ENCODE results near the gene CKAP5. TPM values are rescaled to one million over a fixed set of nuclear protein-coding genes. Genes with fewer than 3 reads are reported as not detected.
"Not testable (repeated sequence)": the region's sequence is repeated elsewhere in the genome, so short reads cannot be mapped to it uniquely, and the experiment has no call there.

CKAP5 gene
- total RNA-seq, 4 donors from 2014 or later, result 18.2 to 36.9 (median 29.7) TPM

- no peak overlapping the region for H3K27ac ChIP-seq
- no peak overlapping the region for H3K4me3 ChIP-seq
- TF ChIP-seq POLR2A (IDR thresholded peaks at IDR 0.05) (no peak), CTCF (IDR thresholded peaks at IDR 0.05) (no peak)
- intact Hi-C loops (cut with DNase I), result no loop called here
- H3K4me1 ChIP-seq, result no peaks in the 10 kb centered on the region
- H3K27me3 ChIP-seq, result no peaks in the 10 kb centered on the region
- no peaks in the 10 kb centered on the region for H3K9me3 ChIP-seq
- WGBS, 2 donors, result 82 to 91% methylated on average over 7 of the region's 7 CpGs
- no peak for DNase-seq
- H3K36me3 ChIP-seq, result peaks cover 0 to 92% (median 4%) of the 10 kb centered on the region in 3 donors
Observed at GRCh38 chr11:46801694-46802470, 44.2 kb downstream of the CKAP5 start.

GRCh38 chr11:46800177-46800576, 45.9 kb downstream of the CKAP5 start:
- no peaks in the 10 kb centered on the region for H3K27me3 ChIP-seq
- H3K4me3 ChIP-seq, result no peak overlapping the region
- intact Hi-C loops (cut with DNase I), result no loop called here
- no peak overlapping the region for H3K27ac ChIP-seq
- no peaks in the 10 kb centered on the region for H3K9me3 ChIP-seq
- H3K4me1 ChIP-seq, result no peaks in the 10 kb centered on the region
- TF ChIP-seq CTCF (IDR thresholded peaks at IDR 0.05) (no peak), POLR2A (IDR thresholded peaks at IDR 0.05) (no peak)
- no peak for DNase-seq
- 89 to 92% methylated on average over 1 of the region's 1 CpG for WGBS, 2 donors
- H3K36me3 ChIP-seq, result peaks cover 0 to 93% (median 6%) of the 10 kb centered on the region in 3 donors

- intact Hi-C loops (cut with DNase I); H3K4me1 ChIP-seq; DNase-seq; H3K4me3 ChIP-seq; H3K9me3 ChIP-seq; H3K27me3 ChIP-seq; H3K27ac ChIP-seq: not testable (repeated sequence)
- H3K36me3 ChIP-seq, result peaks cover 0 to 93% (median 7%) of the 10 kb centered on the region in 3 donors
- WGBS, 2 donors, result 89 to 95% methylated on average over 2 of the region's 2 CpGs
Observed at GRCh38 chr11:46799725-46800124, 46.4 kb downstream of the CKAP5 start.

- WGBS, 2 donors, result 92 to 95% methylated on average over 4 of the region's 4 CpGs
Observed at GRCh38 chr11:46778416-46778815, 67.7 kb downstream of the CKAP5 start.

GRCh38 chr11:46776878-46777277, 69.2 kb downstream of the CKAP5 start:
- no peak for DNase-seq
- WGBS, 2 donors, result 91 to 100% methylated on average over 2 of the region's 2 CpGs
- H3K36me3 ChIP-seq, result peaks cover 16 to 96% (median 19%) of the 10 kb centered on the region in 3 donors
- H3K27me3 ChIP-seq, result no peaks in the 10 kb centered on the region
- no peak for TF ChIP-seq CTCF (IDR thresholded peaks at IDR 0.05)
- no peak for TF ChIP-seq POLR2A (IDR thresholded peaks at IDR 0.05)
- no peaks in the 10 kb centered on the region for H3K4me1 ChIP-seq
- no peak overlapping the region for H3K4me3 ChIP-seq
- intact Hi-C loops (cut with DNase I), result no loop called here
- H3K9me3 ChIP-seq, result no peaks in the 10 kb centered on the region
- no peak overlapping the region for H3K27ac ChIP-seq

More at GRCh38 chr11:46778416-46778815, 67.7 kb downstream of the CKAP5 start:
- Histone ChIP-seq H3K9me3 (no peaks in the 10 kb centered on the region), H3K27me3 (no peaks in the 10 kb centered on the region), H3K27ac (no peak overlapping the region), H3K36me3 (peaks cover 13 to 96% (median 19%) of the 10 kb centered on the region in 3 donors), H3K4me3 (no peak overlapping the region), H3K4me1 (no peaks in the 10 kb centered on the region)
- TF ChIP-seq POLR2A (IDR thresholded peaks at IDR 0.05) (no peak), CTCF (IDR thresholded peaks at IDR 0.05) (no peak)
- no peak for DNase-seq
- intact Hi-C loops (cut with DNase I), result no loop called here
